ENCODE data around the gene EGR1. TPM values are rescaled to one million over a fixed set of nuclear protein-coding genes. Genes with fewer than 3 reads are reported as not detected.

EGR1 gene
- total and polyA plus RNA-seq, 4 experiments from 2014 or later: 1.1 to 1.4 (median 1.1) TPM; not detected in 1

Other genes starting within 250 kb of the EGR1 start
- not detected for gene GFRA3, start 190.9 kb upstream of the EGR1 start, total RNA-seq
- not detected for gene GFRA3, start 190.9 kb upstream of the EGR1 start, polyA plus RNA-seq
- gene CDC25C, start 133.7 kb upstream of the EGR1 start, total RNA-seq: not detected
- gene CDC25C, start 133.7 kb upstream of the EGR1 start, polyA plus RNA-seq: not detected
- gene FAM53C, start 127.2 kb upstream of the EGR1 start, total RNA-seq: 10 to 100 TPM; 19.3 to 20.4 TPM
- gene FAM53C, start 127.2 kb upstream of the EGR1 start, polyA plus RNA-seq: 10 to 100 TPM; 17.2 to 18.9 TPM
- gene KDM3B, start 112.8 kb upstream of the EGR1 start, total RNA-seq: 10 to 100 TPM; 84.7 to 85.6 TPM
- 10 to 100 TPM in 1 of 2 donors, 1 to 10 TPM in 1; 4.1 to 16.7 TPM for gene KDM3B, start 112.8 kb upstream of the EGR1 start, polyA plus RNA-seq
- gene REEP2, start 26.4 kb upstream of the EGR1 start, total RNA-seq: not detected
- gene REEP2, start 26.4 kb upstream of the EGR1 start, polyA plus RNA-seq: under 1 TPM in 1 of 2 donors, not detected in 1; 0.57 TPM
- 10 to 100 TPM; 42.6 to 46.5 TPM for gene ETF1, start 77.8 kb downstream of the EGR1 start, total RNA-seq
- 10 to 100 TPM; 31.1 to 45.2 TPM for gene ETF1, start 77.8 kb downstream of the EGR1 start, polyA plus RNA-seq
- gene HSPA9, start 109.9 kb downstream of the EGR1 start, total RNA-seq: 100 to 1,000 TPM; 144 to 171 TPM
- gene HSPA9, start 109.9 kb downstream of the EGR1 start, polyA plus RNA-seq: 100 to 1,000 TPM; 144 to 163 TPM